Liver (tissue), 9 donors: ENCODE results near the gene TFF2. TPM values are rescaled to one million over a fixed set of nuclear protein-coding genes. Genes with fewer than 3 reads are reported as not detected.

Experiments used
- DNase-seq: peaks from one replicate; pipeline ENCODE4 v3.0.0-alpha.2; 2017; ENCODE audit warnings: low spot score
- H3K27ac ChIP-seq, 2 donors: one replicate each; pipeline ENCODE4 v1.7.0; 2013; ENCODE audit warnings: inconsistent platforms in 2 of 2, low read length in 2 of 2, control low read depth in 1 of 2, low read depth in 1 of 2, mild to moderate bottlenecking in 1 of 2
- H3K27me3 ChIP-seq, 4 donors: one replicate each; pipeline versions ENCODE4 v1.6.1 to v1.7.0; 2013; ENCODE audit warnings: low read length in 3 of 4, inconsistent platforms in 1 of 4, mild to moderate bottlenecking in 1 of 4, moderate library complexity in 1 of 4; ENCODE audit not compliant: control insufficient read depth in 4 of 4, insufficient read depth in 4 of 4
- H3K36me3 ChIP-seq, 4 donors: one replicate each; pipeline versions ENCODE4 v1.6.1 to v1.7.0; 2013; ENCODE audit warnings: low read length in 3 of 4, mild to moderate bottlenecking in 3 of 4, low read depth in 1 of 4, moderate library complexity in 1 of 4; ENCODE audit not compliant: control insufficient read depth in 4 of 4, insufficient read depth in 3 of 4
- H3K4me1 ChIP-seq, 4 donors: one replicate each; pipeline versions ENCODE4 v1.6.1 to v1.7.0; 2013; ENCODE audit warnings: low read length in 3 of 4, mild to moderate bottlenecking in 3 of 4, moderate library complexity in 1 of 4; ENCODE audit not compliant: control insufficient read depth in 4 of 4, insufficient read depth in 4 of 4
- H3K4me3 ChIP-seq, 3 donors: one replicate each; pipeline versions ENCODE4 v1.6.1 to v1.7.0; 2013; ENCODE audit warnings: low read length in 3 of 3, control low read depth in 1 of 3, low read depth in 1 of 3, mild to moderate bottlenecking in 1 of 3
- H3K9ac ChIP-seq, 2 donors: one replicate each; pipeline ENCODE4 v1.7.0; 2013; ENCODE audit warnings: low read length in 2 of 2, mild to moderate bottlenecking in 2 of 2, moderate library complexity in 2 of 2, control low read depth in 1 of 2, low read depth in 1 of 2
- H3K9me3 ChIP-seq, 4 donors: one replicate each; pipeline versions ENCODE4 v1.6.1 to v1.7.0; 2013; ENCODE audit warnings: low read length in 3 of 4; ENCODE audit not compliant: control insufficient read depth in 4 of 4
- EGR1 ChIP-seq, 2 donors: IDR thresholded peaks; 2 replicates each; pipeline ENCODE4 v1.6.1; 2016 to 2018; ENCODE audit warnings: antibody characterized with exemption in 2 of 2, low read depth in 2 of 2
- FOXA1 ChIP-seq: IDR thresholded peaks from 2 replicates; pipeline ENCODE4 v1.6.1; 2016; ENCODE audit warnings: antibody characterized with exemption
- FOXA2 ChIP-seq: IDR thresholded peaks from 2 replicates; pipeline ENCODE4 v1.6.1; 2016; ENCODE audit warnings: antibody characterized with exemption
- GABPA ChIP-seq, 2 donors: IDR thresholded peaks in 1 of 2; conservative IDR thresholded peaks in 1 of 2; 2 replicates each; pipeline ENCODE4 v1.6.1; 2016; ENCODE audit warnings: antibody characterized with exemption in 2 of 2, mild to moderate bottlenecking in 1 of 2, moderate library complexity in 1 of 2
- HNF4A ChIP-seq, 2 donors: conservative IDR thresholded peaks; 2 replicates each; pipeline ENCODE4 v1.6.1; 2016; ENCODE audit warnings: antibody characterized with exemption in 2 of 2, mild to moderate bottlenecking in 2 of 2
- HNF4G ChIP-seq: IDR thresholded peaks from 2 replicates; pipeline ENCODE4 v1.6.1; 2016; ENCODE audit warnings: antibody characterized with exemption
- JUND ChIP-seq, 2 donors: IDR thresholded peaks; 2 replicates each; pipeline ENCODE4 v1.6.1; 2016; ENCODE audit warnings: antibody characterized with exemption in 2 of 2
- NR2F2 ChIP-seq: IDR thresholded peaks from 2 replicates; pipeline ENCODE4 v1.6.1; 2016; ENCODE audit warnings: antibody characterized with exemption
- RAD21 ChIP-seq, 2 donors: IDR thresholded peaks; 2 replicates each; pipeline ENCODE4 v1.6.1; 2016; ENCODE audit warnings: antibody characterized with exemption in 2 of 2, mild to moderate bottlenecking in 2 of 2
- RXRA ChIP-seq, 2 donors: IDR thresholded peaks; 2 replicates each; pipeline ENCODE4 v1.6.1; 2017 to 2018; ENCODE audit warnings: antibody characterized with exemption in 2 of 2, mild to moderate bottlenecking in 1 of 2
- SP1 ChIP-seq: IDR thresholded peaks from 2 replicates; pipeline ENCODE4 v1.6.1; 2018; ENCODE audit warnings: antibody characterized with exemption, mild to moderate bottlenecking
- TAF1 ChIP-seq: conservative IDR thresholded peaks from 2 replicates; pipeline ENCODE4 v1.6.1; 2016; ENCODE audit warnings: antibody characterized with exemption, mild to moderate bottlenecking
- YY1 ChIP-seq: IDR thresholded peaks from 2 replicates; pipeline ENCODE4 v1.6.1; 2016; ENCODE audit warnings: antibody characterized with exemption, mild to moderate bottlenecking
- WGBS: extraction: QIAGEN DNeasy Blood & Tissue Kit; methylation state at CpG from one replicate; pipeline ENCODE4 v1.1.7; 2013; 5-methylcytosine and 5-hydroxymethylcytosine counted together
- polyA plus RNA-seq, 2 donors: library from polyadenylated mRNA; stranded (reverse) in 1 of 2; unstranded in 1 of 2; fragments of 200-250 nt in 1 of 2; fragments of >200 nt in 1 of 2; fragmentation: Nextera tagmentation in 1 of 2; extraction: Ambion mirVana in 1 of 2; gene quantifications; one replicate each; pipeline versions ENCODE4 v1.2.1 to v1.2.3, GENCODE V29; 2013 to 2015
- total RNA-seq, 2 donors: library from RNA; depleted of rRNA; stranded (reverse); fragments of >200 nt; gene quantifications; one replicate each; pipeline ENCODE4 v1.2.3, GENCODE V29; 2014
- TF ChIP-seq, protein P1 (sequence below): fragments of 150-350 bp; IDR thresholded peaks from 2 replicates; pipeline ENCODE4 v1.5.1; 2017; ENCODE audit warnings: improper control_type of control experiment, low read depth, low read length; ENCODE audit not compliant: missing input control
- TF ChIP-seq, protein P2 (sequence below): IDR thresholded peaks from 2 replicates; pipeline ENCODE4 v1.6.1; 2016; ENCODE audit warnings: antibody characterized with exemption, mild to moderate bottlenecking
- TF ChIP-seq, protein P3 (sequence below): IDR thresholded peaks from 2 replicates; pipeline ENCODE4 v1.6.1; 2016; ENCODE audit warnings: antibody characterized with exemption
- TF ChIP-seq, protein P4 (sequence below): IDR thresholded peaks from 2 replicates; pipeline ENCODE4 v1.6.1; 2016; ENCODE audit warnings: antibody characterized with exemption
- TF ChIP-seq, protein P5 (sequence below): IDR thresholded peaks from 2 replicates; pipeline ENCODE4 v1.6.1; 2016; ENCODE audit warnings: antibody characterized with exemption
- donor health status: healthy.
- donor health status: healthy.
- donor health status: healthy.
- donor health status: healthy.
- donor health status: healthy.

TFF2 gene
- total and polyA plus RNA-seq, 4 donors = 1.0 TPM; not detected in 3

DNA sequence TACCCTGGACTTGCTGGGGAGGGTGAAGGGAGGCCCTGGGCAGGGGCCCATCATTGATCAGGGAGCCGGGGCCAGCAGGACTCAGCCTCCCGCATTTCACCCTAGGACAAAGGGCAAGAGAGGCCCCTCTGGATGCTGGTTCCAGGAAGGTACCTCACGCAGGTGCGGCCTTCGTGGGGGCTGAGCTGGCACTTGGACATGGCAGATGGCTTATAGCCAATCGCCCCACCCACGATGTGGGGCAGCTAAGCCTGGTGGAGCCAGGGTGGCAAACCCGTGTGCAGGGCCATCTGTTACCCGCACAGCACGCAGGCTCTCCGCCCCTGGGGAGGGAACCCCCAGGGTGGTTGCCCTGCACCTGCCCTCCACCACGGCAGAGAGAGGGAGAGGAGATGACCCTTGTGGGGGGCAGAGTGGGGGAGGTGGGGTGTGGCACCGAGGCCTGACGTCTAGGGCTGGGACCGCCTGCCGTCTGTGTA is 38.1 kb downstream of the TFF2 start:
- H3K9me3 ChIP-seq = no peaks in the 10 kb centered on the region
- WGBS = 77% methylated on average over 16 of the region's 16 CpGs
- DNase-seq = no peak
- peaks cover 0 to 2% (median 0%) of the 10 kb centered on the region in 4 donors for H3K4me1 ChIP-seq
- H3K9ac ChIP-seq = no peak overlapping the region
- no peaks in the 10 kb centered on the region for H3K36me3 ChIP-seq
- no peak overlapping the region for H3K4me3 ChIP-seq
- no peak for TF ChIP-seq RXRA (IDR thresholded peaks at IDR 0.05)
- no peak for TF ChIP-seq TAF1
- TF ChIP-seq, protein P1, sequence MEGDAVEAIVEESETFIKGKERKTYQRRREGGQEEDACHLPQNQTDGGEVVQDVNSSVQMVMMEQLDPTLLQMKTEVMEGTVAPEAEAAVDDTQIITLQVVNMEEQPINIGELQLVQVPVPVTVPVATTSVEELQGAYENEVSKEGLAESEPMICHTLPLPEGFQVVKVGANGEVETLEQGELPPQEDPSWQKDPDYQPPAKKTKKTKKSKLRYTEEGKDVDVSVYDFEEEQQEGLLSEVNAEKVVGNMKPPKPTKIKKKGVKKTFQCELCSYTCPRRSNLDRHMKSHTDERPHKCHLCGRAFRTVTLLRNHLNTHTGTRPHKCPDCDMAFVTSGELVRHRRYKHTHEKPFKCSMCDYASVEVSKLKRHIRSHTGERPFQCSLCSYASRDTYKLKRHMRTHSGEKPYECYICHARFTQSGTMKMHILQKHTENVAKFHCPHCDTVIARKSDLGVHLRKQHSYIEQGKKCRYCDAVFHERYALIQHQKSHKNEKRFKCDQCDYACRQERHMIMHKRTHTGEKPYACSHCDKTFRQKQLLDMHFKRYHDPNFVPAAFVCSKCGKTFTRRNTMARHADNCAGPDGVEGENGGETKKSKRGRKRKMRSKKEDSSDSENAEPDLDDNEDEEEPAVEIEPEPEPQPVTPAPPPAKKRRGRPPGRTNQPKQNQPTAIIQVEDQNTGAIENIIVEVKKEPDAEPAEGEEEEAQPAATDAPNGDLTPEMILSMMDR = no peak
- TF ChIP-seq HNF4A (conservative IDR thresholded peaks at IDR 0.05) = no peak
- TF ChIP-seq HNF4G = no peak
- TF ChIP-seq YY1 = no peak
- TF ChIP-seq, protein P2, sequence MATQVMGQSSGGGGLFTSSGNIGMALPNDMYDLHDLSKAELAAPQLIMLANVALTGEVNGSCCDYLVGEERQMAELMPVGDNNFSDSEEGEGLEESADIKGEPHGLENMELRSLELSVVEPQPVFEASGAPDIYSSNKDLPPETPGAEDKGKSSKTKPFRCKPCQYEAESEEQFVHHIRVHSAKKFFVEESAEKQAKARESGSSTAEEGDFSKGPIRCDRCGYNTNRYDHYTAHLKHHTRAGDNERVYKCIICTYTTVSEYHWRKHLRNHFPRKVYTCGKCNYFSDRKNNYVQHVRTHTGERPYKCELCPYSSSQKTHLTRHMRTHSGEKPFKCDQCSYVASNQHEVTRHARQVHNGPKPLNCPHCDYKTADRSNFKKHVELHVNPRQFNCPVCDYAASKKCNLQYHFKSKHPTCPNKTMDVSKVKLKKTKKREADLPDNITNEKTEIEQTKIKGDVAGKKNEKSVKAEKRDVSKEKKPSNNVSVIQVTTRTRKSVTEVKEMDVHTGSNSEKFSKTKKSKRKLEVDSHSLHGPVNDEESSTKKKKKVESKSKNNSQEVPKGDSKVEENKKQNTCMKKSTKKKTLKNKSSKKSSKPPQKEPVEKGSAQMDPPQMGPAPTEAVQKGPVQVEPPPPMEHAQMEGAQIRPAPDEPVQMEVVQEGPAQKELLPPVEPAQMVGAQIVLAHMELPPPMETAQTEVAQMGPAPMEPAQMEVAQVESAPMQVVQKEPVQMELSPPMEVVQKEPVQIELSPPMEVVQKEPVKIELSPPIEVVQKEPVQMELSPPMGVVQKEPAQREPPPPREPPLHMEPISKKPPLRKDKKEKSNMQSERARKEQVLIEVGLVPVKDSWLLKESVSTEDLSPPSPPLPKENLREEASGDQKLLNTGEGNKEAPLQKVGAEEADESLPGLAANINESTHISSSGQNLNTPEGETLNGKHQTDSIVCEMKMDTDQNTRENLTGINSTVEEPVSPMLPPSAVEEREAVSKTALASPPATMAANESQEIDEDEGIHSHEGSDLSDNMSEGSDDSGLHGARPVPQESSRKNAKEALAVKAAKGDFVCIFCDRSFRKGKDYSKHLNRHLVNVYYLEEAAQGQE = no peak
- no peak for TF ChIP-seq GABPA (IDR thresholded peaks at IDR 0.05 in 1 of 2, conservative IDR thresholded peaks at IDR 0.05 in 1 of 2)
- TF ChIP-seq NR2F2 = no peak
- TF ChIP-seq SP1 = no peak
- TF ChIP-seq, protein P3, sequence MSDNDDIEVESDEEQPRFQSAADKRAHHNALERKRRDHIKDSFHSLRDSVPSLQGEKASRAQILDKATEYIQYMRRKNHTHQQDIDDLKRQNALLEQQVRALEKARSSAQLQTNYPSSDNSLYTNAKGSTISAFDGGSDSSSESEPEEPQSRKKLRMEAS = no peak
- no peak for TF ChIP-seq JUND (IDR thresholded peaks at IDR 0.05)
- no peak for TF ChIP-seq FOXA2
- no peak for TF ChIP-seq EGR1 (IDR thresholded peaks at IDR 0.05; ENCODE audit: low read depth in 2 of 2)
- TF ChIP-seq, protein P4, sequence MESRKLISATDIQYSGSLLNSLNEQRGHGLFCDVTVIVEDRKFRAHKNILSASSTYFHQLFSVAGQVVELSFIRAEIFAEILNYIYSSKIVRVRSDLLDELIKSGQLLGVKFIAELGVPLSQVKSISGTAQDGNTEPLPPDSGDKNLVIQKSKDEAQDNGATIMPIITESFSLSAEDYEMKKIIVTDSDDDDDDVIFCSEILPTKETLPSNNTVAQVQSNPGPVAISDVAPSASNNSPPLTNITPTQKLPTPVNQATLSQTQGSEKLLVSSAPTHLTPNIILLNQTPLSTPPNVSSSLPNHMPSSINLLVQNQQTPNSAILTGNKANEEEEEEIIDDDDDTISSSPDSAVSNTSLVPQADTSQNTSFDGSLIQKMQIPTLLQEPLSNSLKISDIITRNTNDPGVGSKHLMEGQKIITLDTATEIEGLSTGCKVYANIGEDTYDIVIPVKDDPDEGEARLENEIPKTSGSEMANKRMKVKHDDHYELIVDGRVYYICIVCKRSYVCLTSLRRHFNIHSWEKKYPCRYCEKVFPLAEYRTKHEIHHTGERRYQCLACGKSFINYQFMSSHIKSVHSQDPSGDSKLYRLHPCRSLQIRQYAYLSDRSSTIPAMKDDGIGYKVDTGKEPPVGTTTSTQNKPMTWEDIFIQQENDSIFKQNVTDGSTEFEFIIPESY = no peak
- no peak for TF ChIP-seq RAD21 (IDR thresholded peaks at IDR 0.05)
- no peak for TF ChIP-seq FOXA1
- TF ChIP-seq, protein P5, sequence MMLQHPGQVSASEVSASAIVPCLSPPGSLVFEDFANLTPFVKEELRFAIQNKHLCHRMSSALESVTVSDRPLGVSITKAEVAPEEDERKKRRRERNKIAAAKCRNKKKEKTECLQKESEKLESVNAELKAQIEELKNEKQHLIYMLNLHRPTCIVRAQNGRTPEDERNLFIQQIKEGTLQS = no peak
- peaks cover 0 to 4% (median 3%) of the 10 kb centered on the region in 4 donors for H3K27me3 ChIP-seq
- no peak overlapping the region for H3K27ac ChIP-seq
